ENCODE results near the gene GFER.

GFER gene

GRCh38 chr16:1993731-1994131, 9.7 kb downstream of the GFER start (continued):
- TF ChIP-seq ZNF19 (tag by site-specific recombination; IDR thresholded peaks at IDR 0.05; ENCODE audit: low read depth): no peak

GRCh38 chr16:1997494-1998359, 13.7 kb downstream of the GFER start:
- H3K4me1 ChIP-seq (ENCODE audit: control insufficient read depth, insufficient read depth, low read length): no peaks in the 10 kb centered on the region
- H3K4me3 ChIP-seq (ENCODE audit: low read depth, low read length): no peak overlapping the region
- no peaks in the 10 kb centered on the region for H3K9me3 ChIP-seq (ENCODE audit: control insufficient read depth, insufficient read depth, low read depth, low read length)
- POLR2A ChIA-PET: interaction anchor here (0.9 to 2.1 kb wide), 4 partner anchors 9 to 34 kb away, joined by 3 to 8 read pairs (median 3); partner anchors contain the start of genes RPS2 and TBL3
- H3K27ac ChIP-seq (ENCODE audit: extremely low read depth, low read depth, low read length): no peak overlapping the region
- CTCF ChIA-PET: interaction anchor here (0.7 kb wide), 1 partner anchor 15 kb away, joined by 3 read pairs; no protein-coding TSS in a partner anchor
- TF ChIP-seq RBAK (tag by site-specific recombination; IDR thresholded peaks at IDR 0.05) (no peak), ZNF449 (tag by site-specific recombination; IDR thresholded peaks at IDR 0.05) (no peak), ZNF10 (tag by site-specific recombination; IDR thresholded peaks at IDR 0.05) (0 out of 2 replicates have a peak, but pooled peaks have one; percentile 27), WT1 (tag by site-specific recombination; IDR thresholded peaks at IDR 0.05) (no peak)
- peaks cover 0 to 62% of the 10 kb centered on the region in 2 experiments; a peak in 2 of 3 replicates for H3K36me3 ChIP-seq (ENCODE audit: control insufficient read depth in 2 of 2, insufficient read depth in 1 of 2, low read length in 2 of 2)

GRCh38 chr16:1998360-1998835, 14.4 kb downstream of the GFER start:
- Histone ChIP-seq H3K4me3 (ENCODE audit: low read depth, low read length) (no peak overlapping the region), H3K9me3 (ENCODE audit: control insufficient read depth, insufficient read depth, low read depth, low read length) (no peaks in the 10 kb centered on the region), H3K4me1 (ENCODE audit: control insufficient read depth, insufficient read depth, low read length) (no peaks in the 10 kb centered on the region), H3K27ac (ENCODE audit: extremely low read depth, low read depth, low read length) (no peak overlapping the region), H3K36me3 (ENCODE audit: control insufficient read depth in 2 of 2, insufficient read depth in 1 of 2, low read length in 2 of 2) (peaks cover 0 to 68% of the 10 kb centered on the region in 2 experiments; a peak in 2 of 3 replicates)
- ChIA-PET POLR2A (interaction anchor here (1.0 to 2.1 kb wide), 3 partner anchors 9 to 33 kb away, joined by 3 to 8 read pairs (median 3); partner anchors contain the start of gene RPS2), CTCF (no interaction called here)
- TF ChIP-seq ZBTB6 (tag by site-specific recombination; IDR thresholded peaks at IDR 0.05): no peak
- no peak for TF ChIP-seq ZNF449 (tag by site-specific recombination; IDR thresholded peaks at IDR 0.05)
- no peak for TF ChIP-seq ZNF514 (tag by site-specific recombination; IDR thresholded peaks at IDR 0.05)
- no peak for TF ChIP-seq PBX3 (CRISPR knock-in tag; IDR thresholded peaks at IDR 0.05)
- no peak for TF ChIP-seq TCF7L2 (IDR thresholded peaks at IDR 0.05; ENCODE audit: borderline replicate concordance, low read depth, low read length)
- TF ChIP-seq ZNF510 (tag by site-specific recombination; IDR thresholded peaks at IDR 0.05; ENCODE audit: insufficient replicate concordance): no peak
- TF ChIP-seq ZNF341 (tag by site-specific recombination; IDR thresholded peaks at IDR 0.05; ENCODE audit: low read depth): no peak
- TF ChIP-seq TRIM28 (IDR thresholded peaks at IDR 0.05; ENCODE audit: borderline replicate concordance, low read length): no peak
- TF ChIP-seq ZNF704 (tag by site-specific recombination; IDR thresholded peaks at IDR 0.05): no peak
- TF ChIP-seq YY1 (tag by site-specific recombination; IDR thresholded peaks at IDR 0.05): no peak
- no peak for TF ChIP-seq ZSCAN16 (tag by site-specific recombination; IDR thresholded peaks at IDR 0.05)
- no peak for TF ChIP-seq ZBTB44 (tag by site-specific recombination; IDR thresholded peaks at IDR 0.05)
- no peak for TF ChIP-seq ZNF513 (tag by site-specific recombination; IDR thresholded peaks at IDR 0.05)
